WTC11 (cell line): ENCODE results near the gene ZNF883.

ENCODE experiments used
- ATF1 ChIP-seq: sonication (generic); formaldehyde crosslinking; IDR thresholded peaks from 2 replicates; pipeline ENCODE4 v1.8.1; 2023; ENCODE audit warnings: mild to moderate bottlenecking, moderate library complexity, missing genetic modification reagents
- CREM ChIP-seq: sonication (generic); formaldehyde crosslinking; IDR thresholded peaks from 2 replicates; pipeline ENCODE4 v1.8.1; 2022; ENCODE audit warnings: mild to moderate bottlenecking, missing genetic modification reagents, moderate library complexity
- E2F4 ChIP-seq: sonication (generic); formaldehyde crosslinking; IDR thresholded peaks from 2 replicates; pipeline ENCODE4 v1.8.1; 2022; ENCODE audit warnings: low read depth, mild to moderate bottlenecking, moderate library complexity, missing genetic modification reagents, borderline replicate concordance
- FOXP1 ChIP-seq: sonication (generic); formaldehyde crosslinking; IDR thresholded peaks from 2 replicates; pipeline ENCODE4 v1.8.0; 2022; ENCODE audit warnings: missing genetic modification reagents, mild to moderate bottlenecking, moderate library complexity, borderline replicate concordance
- ZNF317 ChIP-seq: sonication (generic); formaldehyde crosslinking; IDR thresholded peaks from 2 replicates; pipeline ENCODE4 v1.8.1; 2023; ENCODE audit warnings: low read depth, mild to moderate bottlenecking, moderate library complexity, missing genetic modification reagents, borderline replicate concordance
- ZNF416 ChIP-seq: fragments of 250-450 bp; sonication (Bioruptor Pico); IDR thresholded peaks from 2 replicates; pipeline ENCODE4 v1.9.0; 2021; ENCODE audit warnings: mild to moderate bottlenecking, inconsistent platforms
- ZNF671 ChIP-seq: fragments of 250-450 bp; sonication (Bioruptor Pico); IDR thresholded peaks from 2 replicates; pipeline ENCODE4 v1.8.0; 2021; ENCODE audit warnings: mild to moderate bottlenecking
- TF ChIP-seq, protein P1 (sequence below): fragments of 200-600 bp; IDR thresholded peaks from 2 replicates; pipeline ENCODE4 v1.8.0; 2022; ENCODE audit warnings: antibody characterized with exemption
- TF ChIP-seq, protein P2 (sequence below): sonication (generic); formaldehyde crosslinking; IDR thresholded peaks from 2 replicates; pipeline ENCODE4 v1.8.0; 2022; ENCODE audit warnings: mild to moderate bottlenecking, missing genetic modification reagents
- TF ChIP-seq, protein P3 (sequence below): sonication (generic); formaldehyde crosslinking; IDR thresholded peaks from 2 replicates; pipeline ENCODE4 v1.8.0; 2022; ENCODE audit warnings: mild to moderate bottlenecking, missing genetic modification reagents

- TF ChIP-seq ZNF317 (CRISPR knock-in tag), result no peak
- TF ChIP-seq, protein P1, sequence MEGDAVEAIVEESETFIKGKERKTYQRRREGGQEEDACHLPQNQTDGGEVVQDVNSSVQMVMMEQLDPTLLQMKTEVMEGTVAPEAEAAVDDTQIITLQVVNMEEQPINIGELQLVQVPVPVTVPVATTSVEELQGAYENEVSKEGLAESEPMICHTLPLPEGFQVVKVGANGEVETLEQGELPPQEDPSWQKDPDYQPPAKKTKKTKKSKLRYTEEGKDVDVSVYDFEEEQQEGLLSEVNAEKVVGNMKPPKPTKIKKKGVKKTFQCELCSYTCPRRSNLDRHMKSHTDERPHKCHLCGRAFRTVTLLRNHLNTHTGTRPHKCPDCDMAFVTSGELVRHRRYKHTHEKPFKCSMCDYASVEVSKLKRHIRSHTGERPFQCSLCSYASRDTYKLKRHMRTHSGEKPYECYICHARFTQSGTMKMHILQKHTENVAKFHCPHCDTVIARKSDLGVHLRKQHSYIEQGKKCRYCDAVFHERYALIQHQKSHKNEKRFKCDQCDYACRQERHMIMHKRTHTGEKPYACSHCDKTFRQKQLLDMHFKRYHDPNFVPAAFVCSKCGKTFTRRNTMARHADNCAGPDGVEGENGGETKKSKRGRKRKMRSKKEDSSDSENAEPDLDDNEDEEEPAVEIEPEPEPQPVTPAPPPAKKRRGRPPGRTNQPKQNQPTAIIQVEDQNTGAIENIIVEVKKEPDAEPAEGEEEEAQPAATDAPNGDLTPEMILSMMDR, result no peak
- TF ChIP-seq FOXP1 (CRISPR knock-in tag), result no peak
- TF ChIP-seq, protein P2, sequence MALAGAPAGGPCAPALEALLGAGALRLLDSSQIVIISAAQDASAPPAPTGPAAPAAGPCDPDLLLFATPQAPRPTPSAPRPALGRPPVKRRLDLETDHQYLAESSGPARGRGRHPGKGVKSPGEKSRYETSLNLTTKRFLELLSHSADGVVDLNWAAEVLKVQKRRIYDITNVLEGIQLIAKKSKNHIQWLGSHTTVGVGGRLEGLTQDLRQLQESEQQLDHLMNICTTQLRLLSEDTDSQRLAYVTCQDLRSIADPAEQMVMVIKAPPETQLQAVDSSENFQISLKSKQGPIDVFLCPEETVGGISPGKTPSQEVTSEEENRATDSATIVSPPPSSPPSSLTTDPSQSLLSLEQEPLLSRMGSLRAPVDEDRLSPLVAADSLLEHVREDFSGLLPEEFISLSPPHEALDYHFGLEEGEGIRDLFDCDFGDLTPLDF, result no peak
- TF ChIP-seq CREM (CRISPR knock-in tag), result no peak
- TF ChIP-seq, protein P3, sequence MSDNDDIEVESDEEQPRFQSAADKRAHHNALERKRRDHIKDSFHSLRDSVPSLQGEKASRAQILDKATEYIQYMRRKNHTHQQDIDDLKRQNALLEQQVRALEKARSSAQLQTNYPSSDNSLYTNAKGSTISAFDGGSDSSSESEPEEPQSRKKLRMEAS (CRISPR knock-in tag), result no peak
- TF ChIP-seq ATF1 (CRISPR knock-in tag), result no peak
- TF ChIP-seq ZNF671, result no peak
- TF ChIP-seq ZNF416 (CRISPR knock-in tag), result no peak
- no peak for TF ChIP-seq E2F4 (CRISPR knock-in tag)
Observed at GRCh38 chr9:113026200-113026599, 14.2 kb upstream of the ZNF883 start.
